GM23338 (cell line): ENCODE measurements around the gene NUMB. TPM values are rescaled to one million over a fixed set of nuclear protein-coding genes. Genes with fewer than 3 reads are reported as not detected.

Source experiments
- ATAC-seq: fragments of 200-7000 bp; cut with Tn5 transposase; 3 replicates; pipeline ENCODE4 v1.9.1; 2020
- DNase-seq: peaks from one replicate; pipeline ENCODE4 v3.0.0-alpha.2; 2015; ENCODE audit warnings: low spot score
- H2AFZ ChIP-seq: fragments of 200-600 bp; sonication (generic); 2 replicates; pipeline ENCODE4 v1.8.0; 2016; ENCODE audit warnings: antibody characterized with exemption, mild to moderate bottlenecking, moderate library complexity
- H3F3A ChIP-seq: fragments of 200-600 bp; sonication (generic); replicated peaks from 2 replicates; pipeline ENCODE4 v1.8.0; 2017; ENCODE audit warnings: antibody characterized with exemption, mixed run types, low read depth
- H3K27ac ChIP-seq: fragments of 200-600 bp; sonication (generic); 2 replicates; pipeline ENCODE4 v1.6.1; 2016; ENCODE audit warnings: low read depth
- H3K27me3 ChIP-seq: fragments of 200-600 bp; sonication (generic); 2 replicates; pipeline ENCODE4 v1.8.0; 2016; ENCODE audit warnings: mild to moderate bottlenecking, mixed run types, moderate library complexity; ENCODE audit not compliant: insufficient read depth
- H3K36me3 ChIP-seq: fragments of 200-600 bp; sonication (generic); 2 replicates; pipeline ENCODE4 v1.8.0; 2016; ENCODE audit warnings: mild to moderate bottlenecking; ENCODE audit not compliant: insufficient read depth
- H3K4me1 ChIP-seq: fragments of 200-600 bp; sonication (generic); 2 replicates; pipeline ENCODE4 v1.8.0; 2016; ENCODE audit warnings: mild to moderate bottlenecking, moderate library complexity; ENCODE audit not compliant: insufficient read depth
- H3K4me2 ChIP-seq: fragments of 200-600 bp; sonication (generic); 2 replicates; pipeline ENCODE4 v1.7.1; 2017; ENCODE audit warnings: mixed run types
- H3K4me3 ChIP-seq: fragments of 200-600 bp; sonication (generic); 2 replicates; pipeline ENCODE4 v1.6.1; 2016; ENCODE audit warnings: mixed run types
- H3K79me2 ChIP-seq: fragments of 200-600 bp; sonication (generic); replicated peaks from 2 replicates; pipeline ENCODE4 v1.8.0; 2017; ENCODE audit warnings: mild to moderate bottlenecking; ENCODE audit not compliant: insufficient read depth
- H3K9me2 ChIP-seq: fragments of 200-600 bp; sonication (generic); 2 replicates; pipeline ENCODE4 v1.8.0; 2017; ENCODE audit not compliant: insufficient read depth
- H4K20me1 ChIP-seq: fragments of 200-600 bp; sonication (generic); replicated peaks from 2 replicates; pipeline ENCODE4 v1.8.0; 2017; ENCODE audit warnings: mild to moderate bottlenecking; ENCODE audit not compliant: insufficient read depth
- H3K27ac Mint-ChIP-seq: 2 replicates; pipeline ENCODE4 v1.8.0; 2020; ENCODE audit warnings: inconsistent platforms, mild to moderate bottlenecking, moderate library complexity, mixed read lengths
- H3K27me3 Mint-ChIP-seq: 3 replicates; pipeline ENCODE4 v1.8.0; 2022; ENCODE audit warnings: low read depth, mild to moderate bottlenecking, moderate library complexity, mixed read lengths, inconsistent platforms; ENCODE audit not compliant: insufficient read depth, poor library complexity
- H3K36me3 Mint-ChIP-seq: 3 replicates; pipeline ENCODE4 v1.8.0; 2021; ENCODE audit warnings: low read depth, mild to moderate bottlenecking, inconsistent platforms, moderate library complexity, mixed read lengths
- H3K4me1 Mint-ChIP-seq: 3 replicates; pipeline ENCODE4 v1.8.0; 2020; ENCODE audit warnings: mild to moderate bottlenecking, inconsistent platforms, mixed read lengths
- H3K4me3 Mint-ChIP-seq: 3 replicates; pipeline ENCODE4 v1.8.0; 2021; ENCODE audit warnings: moderate library complexity, mild to moderate bottlenecking, inconsistent platforms, mixed read lengths
- H3K9me3 Mint-ChIP-seq: 3 replicates; pipeline ENCODE4 v1.8.0; 2020; ENCODE audit warnings: moderate library complexity, mild to moderate bottlenecking, inconsistent platforms, mixed read lengths
- CTCF ChIP-seq, 2 experiments: fragments of 200-600 bp in 1 of 2; sonication (generic) in 1 of 2; conservative IDR thresholded peaks; 2 replicates each; pipeline versions ENCODE4 v1.5.1 to v1.6.1; 2016 to 2017; ENCODE audit warnings: antibody characterized with exemption in 2 of 2, low read depth in 2 of 2, mild to moderate bottlenecking in 2 of 2, moderate library complexity in 1 of 2
- ETS1 ChIP-seq: IDR thresholded peaks from 2 replicates; pipeline ENCODE4 v1.6.1; 2016; ENCODE audit warnings: antibody characterized with exemption
- EZH2 ChIP-seq: fragments of 200-600 bp; sonication (generic); IDR thresholded peaks from one replicate; pipeline ENCODE4 v1.8.0; 2017; ENCODE audit warnings: antibody characterized with exemption, mild to moderate bottlenecking, low read depth; ENCODE audit not compliant: unreplicated experiment
- EZH2phosphoT487 ChIP-seq: fragments of 200-600 bp; sonication (generic); IDR thresholded peaks from one replicate; pipeline ENCODE4 v1.8.1; 2018; ENCODE audit warnings: antibody characterized with exemption; ENCODE audit not compliant: unreplicated experiment
- JUNB ChIP-seq: IDR thresholded peaks from one replicate; pipeline ENCODE4 v1.6.1; 2016; ENCODE audit warnings: antibody characterized with exemption; ENCODE audit not compliant: unreplicated experiment
- NANOG ChIP-seq: IDR thresholded peaks from 2 replicates; pipeline ENCODE4 v1.6.1; 2016; ENCODE audit warnings: antibody characterized with exemption, borderline replicate concordance
- POLR2AphosphoS5 ChIP-seq: IDR thresholded peaks from 2 replicates; pipeline ENCODE4 v1.6.1; 2016; ENCODE audit warnings: antibody characterized with exemption, low read depth
- REST ChIP-seq: IDR thresholded peaks from one replicate; pipeline ENCODE4 v1.6.1; 2018; ENCODE audit warnings: antibody characterized with exemption; ENCODE audit not compliant: unreplicated experiment
- STAT1 ChIP-seq: IDR thresholded peaks from one replicate; pipeline ENCODE4 v1.6.1; 2016; ENCODE audit warnings: antibody characterized with exemption; ENCODE audit not compliant: unreplicated experiment
- ZNF114 ChIP-seq: fragments of 250-450 bp; sonication (Bioruptor Pico); IDR thresholded peaks from 2 replicates; pipeline ENCODE4 v1.5.0; 2020; ENCODE audit warnings: mild to moderate bottlenecking, moderate library complexity
- polyA plus RNA-seq: library from polyadenylated mRNA; unstranded; fragments of >200 nt; fragmentation: Nextera tagmentation; extraction: Ambion mirVana; gene quantifications from 2 replicates; pipeline ENCODE4 v1.2.1, GENCODE V29; 2016
- total RNA-seq: library from RNA; depleted of rRNA; stranded (reverse); fragments of >200 nt; shearing (Covaris generic); gene quantifications from 2 replicates; pipeline ENCODE4 v1.2.3, GENCODE V29; 2014

Gene NUMB
- total and polyA plus RNA-seq, 2 experiments from 2014 or later, result 32.1 to 36.7 TPM

DNA sequence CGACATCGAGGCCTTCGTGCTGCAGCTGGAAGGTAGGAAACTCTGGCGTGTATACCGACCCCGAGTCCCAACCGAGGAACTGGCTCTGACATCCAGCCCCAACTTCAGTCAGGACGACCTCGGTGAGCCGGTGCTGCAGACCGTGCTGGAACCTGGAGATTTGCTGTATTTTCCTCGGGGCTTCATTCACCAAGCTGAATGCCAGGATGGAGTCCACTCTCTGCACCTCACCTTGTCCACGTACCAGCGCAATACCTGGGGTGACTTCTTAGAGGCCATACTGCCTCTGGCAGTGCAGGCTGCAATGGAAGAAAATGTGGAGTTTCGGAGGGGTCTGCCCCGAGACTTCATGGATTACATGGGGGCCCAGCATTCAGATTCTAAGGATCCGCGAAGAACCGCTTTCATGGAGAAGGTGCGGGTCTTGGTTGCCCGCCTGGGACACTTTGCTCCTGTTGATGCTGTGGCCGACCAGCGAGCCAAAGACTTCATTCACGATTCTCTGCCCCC lies 33.8 kb upstream of the NUMB start:
- H4K20me1 ChIP-seq, result peaks cover 24% of the 10 kb centered on the region
- H3K9me2 ChIP-seq, result no peaks in the 10 kb centered on the region
- H3F3A ChIP-seq, result 0 out of 2 replicates have a peak, but pooled peaks cover 4% of the 10 kb centered on the region
- H3K4me3 Mint-ChIP-seq, result peak overlapping the region; percentile 87
- peaks cover 10% of the 10 kb centered on the region; the same call in 1 of the 2 replicates for H3K27me3 ChIP-seq
- H3K27me3 Mint-ChIP-seq, result peaks cover 16% of the 10 kb centered on the region
- H3K36me3 ChIP-seq, result 0 out of 2 replicates have a peak, but pooled peaks cover 5% of the 10 kb centered on the region
- H3K36me3 Mint-ChIP-seq, result peaks cover 39% of the 10 kb centered on the region
- ATAC-seq (peak; percentile 3), DNase-seq (peak; percentile 26)
- peaks cover 40% of the 10 kb centered on the region for H3K79me2 ChIP-seq
- H3K4me2 ChIP-seq, result peak overlapping the region; percentile 98
- H3K4me3 ChIP-seq, result peak overlapping the region; percentile 81
- peaks cover 22% of the 10 kb centered on the region for H3K4me1 ChIP-seq
- peak overlapping the region; percentile 32; the same call in 1 of the 2 replicates for H2AFZ ChIP-seq
- no peak overlapping the region for H3K27ac ChIP-seq
- H3K4me1 Mint-ChIP-seq, result peaks cover 20% of the 10 kb centered on the region
- H3K9me3 Mint-ChIP-seq, result peaks cover 6% of the 10 kb centered on the region; the same call in 2 of the 3 replicates
- H3K27ac Mint-ChIP-seq, result no peak overlapping the region
- TF ChIP-seq ETS1 (no peak), NANOG (no peak), STAT1 (no peak), ZNF114 (CRISPR knock-in tag) (no peak), REST (no peak), EZH2 (no peak), EZH2phosphoT487 (no peak), JUNB (no peak)

DNA sequence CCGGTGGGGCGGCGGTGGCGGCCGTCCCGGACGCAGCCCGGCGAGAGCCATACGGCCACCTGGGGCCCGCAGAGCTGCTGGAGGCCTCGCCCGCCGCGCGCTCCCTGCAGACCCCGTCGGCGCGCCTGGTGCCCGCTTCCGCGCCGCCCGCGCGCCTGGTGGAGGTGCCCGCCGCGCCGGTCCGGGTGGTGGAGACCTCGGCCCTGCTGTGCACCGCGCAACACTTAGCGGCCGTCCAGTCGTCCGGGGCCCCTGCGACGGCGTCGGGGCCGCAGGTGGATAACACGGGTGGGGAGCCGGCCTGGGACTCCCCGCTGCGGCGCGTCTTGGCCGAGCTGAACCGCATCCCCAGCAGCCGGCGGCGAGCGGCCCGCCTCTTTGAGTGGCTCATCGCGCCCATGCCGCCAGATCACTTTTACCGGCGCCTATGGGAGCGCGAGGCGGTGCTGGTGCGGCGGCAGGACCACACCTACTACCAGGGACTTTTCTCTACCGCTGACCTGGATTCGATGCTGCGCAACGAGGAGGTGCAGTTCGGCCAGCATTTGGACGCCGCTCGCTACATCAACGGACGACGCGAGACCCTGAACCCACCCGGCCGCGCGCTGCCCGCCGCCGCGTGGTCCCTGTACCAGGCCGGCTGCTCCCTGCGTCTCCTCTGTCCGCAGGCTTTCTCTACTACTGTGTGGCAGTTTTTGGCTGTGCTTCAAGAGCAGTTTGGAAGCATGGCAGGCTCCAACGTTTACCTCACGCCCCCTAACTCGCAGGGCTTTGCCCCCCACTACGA lies 33.1 kb upstream of the NUMB start:
- Histone ChIP-seq H3K4me1 (peaks cover 22% of the 10 kb centered on the region), H3K27me3 (peaks cover 10% of the 10 kb centered on the region; the same call in 1 of the 2 replicates), H4K20me1 (peaks cover 22% of the 10 kb centered on the region), H3K27ac (no peak overlapping the region), H3K4me3 (peak overlapping the region; percentile 81), H3K4me2 (peak overlapping the region; percentile 98), H3K9me2 (no peaks in the 10 kb centered on the region), H2AFZ (peak overlapping the region; percentile 80), H3F3A (0 out of 2 replicates have a peak, but pooled peaks cover 4% of the 10 kb centered on the region), H3K36me3 (0 out of 2 replicates have a peak, but pooled peaks cover 5% of the 10 kb centered on the region), H3K79me2 (peaks cover 40% of the 10 kb centered on the region)
- Mint-ChIP-seq H3K4me3 (peak overlapping the region; percentile 87), H3K27me3 (peaks cover 16% of the 10 kb centered on the region), H3K36me3 (peaks cover 39% of the 10 kb centered on the region), H3K4me1 (peaks cover 20% of the 10 kb centered on the region), H3K27ac (no peak overlapping the region), H3K9me3 (peaks cover 6% of the 10 kb centered on the region; the same call in 2 of the 3 replicates)
- DNase-seq (peak; percentile 68), ATAC-seq (peak; percentile 70)
- TF ChIP-seq EZH2 (no peak), CTCF (conservative IDR thresholded peaks at IDR 0.05; ENCODE audit: low read depth in 2 of 2) (no peak), STAT1 (no peak), POLR2AphosphoS5 (0 out of 2 replicates have a peak, but pooled peaks have one; percentile 16), REST (no peak), ZNF114 (CRISPR knock-in tag) (no peak), ETS1 (no peak)
